GM12875 (cell line): ENCODE measurements around the gene NDUFB7.
"Not testable (repeated sequence)": the region's sequence is repeated elsewhere in the genome, so short reads cannot be mapped to it uniquely, and the experiment has no call there.

Experiments used
- H3K4me3 ChIP-seq: one replicate; pipeline ENCODE4 v1.5.1; 2011; ENCODE audit warnings: low read depth, low read length, control low read depth
- TF ChIP-seq, protein P1 (sequence below): IDR thresholded peaks from 2 replicates; pipeline ENCODE4 v1.5.1; 2011; ENCODE audit warnings: low read depth, mild to moderate bottlenecking, control low read depth, inconsistent platforms, low read length, moderate library complexity, borderline replicate concordance; ENCODE audit not compliant: insufficient read depth

Gene NDUFB7

DNA sequence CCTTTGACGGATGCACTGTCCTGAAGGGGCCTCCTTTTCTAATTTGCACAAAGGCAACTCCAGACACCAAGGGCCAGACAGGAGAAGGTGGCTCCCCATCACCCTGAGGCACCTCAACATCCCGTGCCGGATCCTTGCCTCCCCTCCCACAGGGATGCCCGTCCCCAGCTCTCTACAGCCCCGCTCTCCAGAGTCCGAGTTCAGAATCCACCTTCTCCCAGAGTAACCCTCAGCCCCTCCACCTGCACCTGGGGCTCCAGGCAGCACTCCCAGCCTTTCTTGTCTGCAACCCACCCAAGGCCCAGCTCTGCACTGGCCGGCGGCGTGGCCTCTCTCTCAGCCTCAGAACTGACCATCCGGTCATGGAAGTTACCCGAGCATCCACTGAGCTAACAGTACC lies 4.8 kb downstream of the NDUFB7 start:
- TF ChIP-seq, protein P1, sequence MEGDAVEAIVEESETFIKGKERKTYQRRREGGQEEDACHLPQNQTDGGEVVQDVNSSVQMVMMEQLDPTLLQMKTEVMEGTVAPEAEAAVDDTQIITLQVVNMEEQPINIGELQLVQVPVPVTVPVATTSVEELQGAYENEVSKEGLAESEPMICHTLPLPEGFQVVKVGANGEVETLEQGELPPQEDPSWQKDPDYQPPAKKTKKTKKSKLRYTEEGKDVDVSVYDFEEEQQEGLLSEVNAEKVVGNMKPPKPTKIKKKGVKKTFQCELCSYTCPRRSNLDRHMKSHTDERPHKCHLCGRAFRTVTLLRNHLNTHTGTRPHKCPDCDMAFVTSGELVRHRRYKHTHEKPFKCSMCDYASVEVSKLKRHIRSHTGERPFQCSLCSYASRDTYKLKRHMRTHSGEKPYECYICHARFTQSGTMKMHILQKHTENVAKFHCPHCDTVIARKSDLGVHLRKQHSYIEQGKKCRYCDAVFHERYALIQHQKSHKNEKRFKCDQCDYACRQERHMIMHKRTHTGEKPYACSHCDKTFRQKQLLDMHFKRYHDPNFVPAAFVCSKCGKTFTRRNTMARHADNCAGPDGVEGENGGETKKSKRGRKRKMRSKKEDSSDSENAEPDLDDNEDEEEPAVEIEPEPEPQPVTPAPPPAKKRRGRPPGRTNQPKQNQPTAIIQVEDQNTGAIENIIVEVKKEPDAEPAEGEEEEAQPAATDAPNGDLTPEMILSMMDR: no peak
- no peak overlapping the region for H3K4me3 ChIP-seq

GRCh38 chr19:14566712-14567077 lies 5.2 kb downstream of the NDUFB7 start:
- TF ChIP-seq, protein P1: no peak
- H3K4me3 ChIP-seq: no peak overlapping the region

DNA sequence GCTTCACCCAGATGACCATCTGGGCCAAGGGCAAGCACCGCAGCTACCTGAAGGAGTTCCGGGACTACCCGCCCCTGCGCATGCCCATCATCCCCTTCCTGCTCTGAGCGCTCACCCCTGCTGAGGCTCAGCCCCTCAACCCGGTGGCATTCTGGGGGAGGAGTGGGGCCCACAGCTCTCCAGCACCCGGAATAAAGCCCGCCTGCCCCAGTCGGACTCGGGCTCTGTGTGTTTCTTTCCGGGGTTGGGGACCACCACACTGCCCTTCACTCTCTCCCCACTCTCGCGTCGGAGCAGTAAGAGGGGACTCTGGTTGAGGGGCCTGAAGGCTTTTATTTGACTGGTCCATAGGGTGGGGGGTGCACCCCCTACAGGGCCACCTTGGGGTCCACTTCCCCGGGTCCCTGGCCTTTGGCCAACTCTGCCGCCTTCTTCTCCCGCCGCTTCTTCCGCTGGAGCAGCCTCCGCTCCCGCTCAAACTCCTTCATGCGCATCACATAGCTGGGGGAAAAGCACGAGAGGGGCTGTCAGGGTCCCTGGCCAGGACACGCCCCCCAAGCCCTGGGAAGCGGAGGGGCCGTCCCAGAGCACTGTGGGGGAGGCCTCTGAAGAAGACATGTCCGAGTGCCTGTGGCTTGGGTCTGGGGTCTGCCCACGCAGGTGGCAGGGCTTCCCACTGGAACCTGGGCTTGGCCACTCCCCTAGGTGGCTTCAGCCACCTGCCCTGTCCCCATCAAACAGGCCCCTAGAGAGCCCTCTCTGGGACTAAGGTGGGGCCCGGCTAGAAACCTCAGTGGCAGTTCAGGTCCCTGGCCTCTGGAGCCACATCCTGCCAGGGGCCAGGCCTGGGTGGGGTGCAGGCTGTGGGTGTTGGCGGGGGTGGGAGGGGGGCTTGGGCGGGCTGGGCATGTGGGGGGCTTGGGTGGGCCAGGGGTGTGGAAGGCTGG lies 5.8 kb downstream of the NDUFB7 start:
- TF ChIP-seq, protein P1: no peak
- H3K4me3 ChIP-seq: no peak overlapping the region

DNA sequence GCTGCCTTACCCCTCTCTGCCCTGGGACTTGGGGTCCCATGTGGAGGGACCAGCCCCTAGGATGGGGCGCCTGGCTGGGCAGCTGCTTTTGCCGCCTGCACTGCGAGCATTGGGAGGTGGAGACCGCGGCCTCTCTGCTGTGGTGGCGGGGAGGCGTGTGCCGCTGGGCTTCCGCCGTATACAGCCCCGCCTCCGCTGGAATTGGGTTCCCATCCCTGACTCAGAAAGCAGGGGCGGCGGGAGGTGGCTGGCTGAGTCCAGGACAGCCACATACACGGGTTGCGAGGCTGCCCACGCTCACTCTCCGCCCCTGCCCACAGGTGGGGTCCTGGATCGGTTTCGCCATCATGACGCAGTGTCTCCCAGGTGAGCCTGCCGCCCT lies 6.6 kb downstream of the NDUFB7 start:
- TF ChIP-seq, protein P1: no peak
- no peak overlapping the region for H3K4me3 ChIP-seq

- H3K4me3 ChIP-seq: not testable (repeated sequence)
Observed at GRCh38 chr19:14564652-14565297, 7.1 kb downstream of the NDUFB7 start.

DNA sequence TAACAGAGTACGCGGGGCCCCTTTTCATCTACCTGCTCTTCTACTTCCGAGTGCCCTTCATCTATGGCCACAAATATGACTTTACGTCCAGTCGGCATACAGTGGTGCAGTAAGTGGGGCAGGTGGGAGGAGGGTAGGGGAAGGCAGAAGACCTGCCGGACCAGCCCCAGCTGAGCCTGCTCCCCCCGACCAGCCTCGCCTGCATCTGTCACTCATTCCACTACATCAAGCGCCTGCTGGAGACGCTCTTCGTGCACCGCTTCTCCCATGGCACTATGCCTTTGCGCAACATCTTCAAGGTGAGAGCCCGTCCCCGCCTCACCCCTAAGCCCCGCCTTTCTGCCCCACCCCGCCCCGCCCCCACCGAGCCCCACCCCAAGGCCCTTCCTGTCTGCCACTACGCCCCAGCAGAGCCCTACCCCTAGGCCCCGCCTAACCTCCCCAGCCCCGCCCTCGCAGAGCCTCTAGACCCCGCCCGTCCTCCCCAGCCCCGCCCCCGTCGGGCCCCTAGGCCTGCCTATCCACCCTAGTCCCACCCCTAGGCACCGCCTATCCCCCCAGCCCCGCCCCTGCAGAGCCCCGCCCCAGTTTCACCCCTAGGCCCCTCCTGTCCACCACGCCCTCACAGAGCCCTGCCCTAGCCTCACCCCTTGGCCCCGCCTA lies 7.7 kb downstream of the NDUFB7 start:
- no peak overlapping the region for H3K4me3 ChIP-seq
- TF ChIP-seq, protein P1: no peak

- TF ChIP-seq, protein P1: no peak
- no peak overlapping the region for H3K4me3 ChIP-seq
Observed at GRCh38 chr19:14563590-14563926, 8.3 kb downstream of the NDUFB7 start.
